ENCODE measurements around the gene KDM4B.
"Not testable (repeated sequence)": the region's sequence is repeated elsewhere in the genome, so short reads cannot be mapped to it uniquely, and the experiment has no call there.

The KDM4B gene

DNA sequence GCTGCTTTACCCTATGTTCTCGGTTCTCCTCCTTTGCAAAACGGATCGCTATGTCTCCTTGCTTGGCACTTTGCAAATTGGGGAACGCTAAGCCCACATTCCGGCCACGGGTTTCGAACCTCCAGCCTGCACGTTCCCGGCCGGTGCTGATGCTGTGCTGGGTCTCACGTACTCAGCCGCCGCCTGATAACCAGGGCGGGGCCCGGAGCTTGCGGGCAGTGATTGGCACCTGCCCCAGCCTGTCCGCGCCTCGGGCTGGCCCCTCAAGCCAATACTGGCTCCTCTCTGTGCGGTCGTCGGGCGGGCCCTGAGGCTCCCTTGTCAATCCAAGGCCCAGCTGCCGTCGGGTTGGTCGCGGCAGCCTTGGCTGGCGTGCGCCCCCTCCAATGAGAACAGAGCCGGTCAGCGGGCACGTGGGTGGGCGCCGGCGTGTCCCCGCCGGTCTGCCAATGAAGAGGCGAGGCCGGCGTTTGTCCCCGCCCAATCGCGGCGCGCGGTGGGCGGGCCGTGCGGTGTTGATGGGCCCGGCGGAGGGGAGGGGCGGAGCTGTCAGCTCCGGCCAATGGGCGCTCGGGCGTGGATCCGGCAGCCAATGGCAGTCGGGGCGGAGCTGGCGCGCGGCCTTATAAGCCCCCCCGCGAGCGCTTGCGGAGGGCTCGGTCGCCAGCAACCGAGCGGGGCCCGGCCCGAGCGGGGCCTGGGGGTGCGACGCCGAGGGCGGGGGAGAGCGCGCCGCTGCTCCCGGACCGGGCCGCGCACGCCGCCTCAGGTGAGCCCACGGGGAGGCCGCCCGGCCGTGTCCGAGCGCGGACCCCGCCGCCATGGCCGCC, at the start of gene KDM4B:
Gene KDM4B, plus strand, starts transcription at position 652 of the 830 bp plus-strand sequence. CDS start 63,778 bp downstream, outside the sequence.
- peak; percentile 95 to 97 for DNase-seq (ENCODE audit: low read depth in 2 of 2)

DNA sequence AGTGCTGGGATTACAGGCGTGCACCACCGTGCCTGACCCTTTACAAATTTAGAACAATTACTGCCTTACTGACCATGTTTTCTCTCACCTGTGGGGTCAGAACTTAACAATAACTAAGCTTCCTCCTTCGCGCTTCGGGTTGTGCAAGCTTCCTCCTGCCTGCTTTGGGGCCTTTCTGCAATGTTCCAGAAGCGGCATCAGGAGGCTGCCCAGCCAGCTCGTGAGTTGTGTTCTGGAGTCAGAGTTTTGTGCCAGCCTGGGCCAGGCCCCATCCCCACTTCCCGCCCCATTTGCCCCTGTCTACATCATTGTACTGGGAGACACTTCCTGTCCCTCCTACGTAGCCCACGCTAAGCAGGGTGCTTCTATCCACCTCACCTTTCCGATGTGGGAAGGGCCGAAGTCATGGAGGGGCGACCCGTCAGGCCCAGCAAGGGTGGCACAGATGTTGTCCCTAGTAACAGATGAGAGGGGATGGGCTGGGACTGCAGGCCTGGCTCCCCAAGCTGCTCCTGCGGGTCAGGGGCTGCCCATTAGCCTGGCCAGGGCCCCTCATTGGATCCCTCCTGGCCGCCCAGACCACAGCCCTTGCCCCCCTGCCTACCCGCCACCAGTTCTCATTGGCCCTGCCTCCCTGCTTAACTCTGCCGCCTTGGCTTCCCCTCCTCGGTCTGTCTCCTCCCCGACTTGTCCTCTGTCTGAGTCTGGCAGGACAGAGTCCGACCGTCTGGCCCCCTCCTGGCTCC, 46.2 kb upstream of the KDM4B start:
- DNase-seq (ENCODE audit: low read depth in 2 of 2), result no peak

DNA sequence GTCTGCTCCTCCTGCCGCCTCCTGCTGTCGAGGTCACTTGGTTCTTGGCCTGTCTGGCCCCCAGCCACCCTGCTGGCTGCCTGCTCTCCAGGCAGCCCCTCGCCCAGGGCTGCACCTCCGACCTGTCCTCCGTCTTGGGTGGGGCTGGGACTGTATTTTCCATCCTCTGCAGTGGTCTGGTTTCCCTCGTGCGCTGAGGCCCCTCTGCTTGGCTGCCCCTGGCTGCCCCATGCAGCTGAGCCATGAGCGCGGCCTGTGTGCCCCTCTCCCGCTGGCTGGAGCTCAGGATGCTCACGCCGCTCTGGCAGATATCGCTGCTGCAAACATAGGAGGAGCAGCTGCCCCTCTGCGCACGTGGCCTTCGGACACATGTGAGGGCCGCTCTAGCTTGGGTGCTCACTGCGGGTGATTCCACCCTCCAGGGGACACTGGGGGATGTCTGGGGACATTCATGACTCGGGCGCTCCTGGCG, 45.6 kb upstream of the KDM4B start:
- DNase-seq (ENCODE audit: low read depth in 2 of 2), result no peak

DNA sequence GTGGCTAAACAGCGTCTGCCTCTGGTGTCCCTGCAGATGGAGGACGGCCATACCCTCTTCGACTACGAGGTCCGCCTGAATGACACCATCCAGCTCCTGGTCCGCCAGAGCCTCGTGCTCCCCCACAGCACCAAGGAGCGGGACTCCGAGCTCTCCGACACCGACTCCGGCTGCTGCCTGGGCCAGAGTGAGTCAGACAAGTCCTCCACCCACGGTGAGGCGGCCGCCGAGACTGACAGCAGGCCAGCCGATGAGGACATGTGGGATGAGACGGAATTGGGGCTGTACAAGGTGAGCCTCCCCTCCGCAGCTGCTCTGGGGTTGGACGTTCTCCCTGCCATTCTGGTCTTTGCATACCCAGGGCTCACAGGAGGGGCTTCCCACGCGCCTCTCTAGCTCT, 39.7 kb upstream of the KDM4B start:
- no peak for DNase-seq (ENCODE audit: low read depth in 2 of 2)

DNA sequence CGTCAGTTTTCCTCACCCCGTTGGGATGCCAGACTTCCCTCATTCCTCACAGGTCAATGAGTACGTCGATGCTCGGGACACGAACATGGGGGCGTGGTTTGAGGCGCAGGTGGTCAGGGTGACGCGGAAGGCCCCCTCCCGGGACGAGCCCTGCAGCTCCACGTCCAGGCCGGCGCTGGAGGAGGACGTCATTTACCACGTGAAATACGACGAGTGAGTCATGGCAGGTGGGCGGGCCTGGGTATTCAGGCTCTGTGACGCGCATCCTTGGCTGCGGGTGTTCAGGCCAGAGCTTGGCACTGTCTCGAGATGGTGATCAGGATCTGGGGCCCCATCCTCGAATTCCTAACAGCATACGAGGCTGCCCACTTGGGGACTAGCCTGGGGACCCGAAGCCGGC, 38.2 kb upstream of the KDM4B start:
- DNase-seq (ENCODE audit: low read depth in 2 of 2), result no peak

DNA sequence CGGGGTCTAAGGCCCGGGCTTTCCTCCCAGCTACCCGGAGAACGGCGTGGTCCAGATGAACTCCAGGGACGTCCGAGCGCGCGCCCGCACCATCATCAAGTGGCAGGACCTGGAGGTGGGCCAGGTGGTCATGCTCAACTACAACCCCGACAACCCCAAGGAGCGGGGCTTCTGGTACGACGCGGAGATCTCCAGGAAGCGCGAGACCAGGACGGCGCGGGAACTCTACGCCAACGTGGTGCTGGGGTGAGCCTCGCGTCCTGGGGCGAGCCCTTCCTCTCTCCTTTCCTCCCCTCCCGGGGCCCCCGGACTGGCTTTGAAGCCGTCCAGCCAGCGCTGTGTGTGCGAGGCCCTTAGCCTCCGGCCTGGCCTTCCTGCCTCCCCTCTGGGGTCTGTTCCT, 36.2 kb upstream of the KDM4B start:
- DNase-seq (ENCODE audit: low read depth in 2 of 2), result no peak

DNA sequence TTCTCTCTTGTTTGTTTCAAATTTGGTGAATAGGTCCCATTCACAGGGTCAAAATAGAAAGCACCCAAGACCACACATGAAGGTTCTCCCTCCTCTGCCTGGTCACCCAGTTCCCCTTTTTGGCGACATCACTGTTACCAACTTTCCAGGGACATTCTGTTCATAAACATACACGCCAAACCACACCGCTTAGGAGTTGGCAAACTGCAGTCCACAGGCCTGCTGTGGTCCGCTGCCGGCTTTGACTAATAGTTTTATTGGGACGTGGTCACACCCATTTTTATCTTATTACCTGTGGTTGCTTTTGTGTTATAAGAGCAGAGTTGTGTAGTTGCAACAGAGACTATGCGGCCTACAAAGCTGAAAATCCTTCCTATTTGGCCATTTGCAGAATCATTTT, 35.4 kb upstream of the KDM4B start:
- no peak for DNase-seq (ENCODE audit: low read depth in 2 of 2)

DNA sequence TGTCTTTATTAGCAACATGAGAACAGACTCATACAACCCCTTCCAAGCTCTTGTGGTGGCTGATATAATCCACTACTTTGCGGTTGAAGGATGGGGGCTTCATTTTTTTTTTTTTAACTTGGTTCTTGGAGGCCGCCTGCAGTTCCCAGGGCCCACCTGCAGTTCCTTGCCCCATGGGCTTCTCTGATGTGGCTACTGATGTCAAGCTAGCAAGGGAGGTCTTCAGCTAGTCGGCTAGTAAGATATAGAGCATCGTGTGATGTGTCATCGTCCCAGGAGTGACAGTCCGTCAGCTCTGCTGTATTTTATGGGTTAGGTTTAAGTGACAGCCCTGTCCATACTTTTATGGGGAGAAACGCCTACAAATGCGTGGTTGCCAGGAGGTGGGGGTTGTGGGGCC, 33.5 kb upstream of the KDM4B start:
- no peak for DNase-seq (ENCODE audit: low read depth in 2 of 2)

DNA sequence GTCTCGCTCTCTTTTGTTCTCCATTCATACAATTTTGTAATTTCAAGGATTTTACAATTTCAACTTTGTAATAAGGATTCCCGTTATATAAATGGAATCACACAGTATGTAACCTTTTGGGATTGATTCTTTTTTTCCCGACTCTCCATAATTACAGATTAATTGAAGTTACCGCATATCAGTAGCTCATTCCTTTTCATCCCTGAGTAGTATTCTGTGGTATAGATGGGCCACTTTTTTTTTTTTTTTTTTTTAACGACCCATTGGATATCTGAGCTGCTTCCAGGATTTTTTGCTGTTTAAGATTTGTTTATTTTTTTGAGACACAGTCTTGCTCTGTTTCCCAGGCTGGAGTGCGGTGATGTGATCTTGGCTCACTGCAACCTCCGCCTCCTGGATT, 31.9 kb upstream of the KDM4B start:
- DNase-seq (ENCODE audit: low read depth in 2 of 2), result no peak

DNA sequence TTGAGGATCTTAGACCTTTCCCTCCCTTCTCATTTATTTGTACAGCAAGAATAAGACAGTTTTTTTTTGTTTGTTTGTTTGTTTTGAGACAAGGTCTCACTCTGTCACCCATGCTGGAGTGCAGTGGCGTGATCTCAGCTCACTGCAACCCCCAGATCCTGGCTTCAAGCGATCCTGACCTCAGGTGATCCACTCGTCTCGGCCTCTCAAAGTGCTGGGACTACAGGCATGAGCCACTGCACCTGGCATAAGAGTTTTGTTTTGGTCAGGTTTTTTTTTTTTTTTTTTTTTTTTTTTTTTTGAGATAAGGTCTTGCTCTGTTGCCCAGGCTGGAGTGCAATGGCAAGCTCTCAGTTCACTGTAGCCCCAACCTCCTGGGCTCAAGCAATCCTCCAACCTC, 30.5 kb upstream of the KDM4B start:
- not testable (repeated sequence) for DNase-seq (ENCODE audit: low read depth in 2 of 2)

DNA sequence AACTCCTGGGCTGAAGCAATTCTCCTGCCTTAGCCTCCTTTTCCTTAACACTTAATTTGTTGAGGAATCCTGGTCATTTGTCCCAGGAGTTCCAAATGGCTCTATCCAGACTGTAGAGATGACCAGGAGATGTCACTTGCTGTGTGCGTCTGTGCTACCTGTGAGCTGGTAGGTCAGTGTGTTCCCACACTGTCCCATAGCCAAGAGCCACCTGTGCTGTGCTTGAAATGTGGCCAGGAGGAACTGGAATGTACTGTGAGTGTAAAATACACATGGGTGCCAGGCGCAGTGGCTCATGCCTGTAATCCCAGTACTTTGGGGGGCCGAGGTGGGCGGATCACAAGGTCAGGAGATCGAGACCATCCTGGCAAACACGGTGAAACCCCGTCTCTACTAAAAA, 29.4 kb upstream of the KDM4B start:
- DNase-seq (ENCODE audit: low read depth in 2 of 2), result no peak

DNA sequence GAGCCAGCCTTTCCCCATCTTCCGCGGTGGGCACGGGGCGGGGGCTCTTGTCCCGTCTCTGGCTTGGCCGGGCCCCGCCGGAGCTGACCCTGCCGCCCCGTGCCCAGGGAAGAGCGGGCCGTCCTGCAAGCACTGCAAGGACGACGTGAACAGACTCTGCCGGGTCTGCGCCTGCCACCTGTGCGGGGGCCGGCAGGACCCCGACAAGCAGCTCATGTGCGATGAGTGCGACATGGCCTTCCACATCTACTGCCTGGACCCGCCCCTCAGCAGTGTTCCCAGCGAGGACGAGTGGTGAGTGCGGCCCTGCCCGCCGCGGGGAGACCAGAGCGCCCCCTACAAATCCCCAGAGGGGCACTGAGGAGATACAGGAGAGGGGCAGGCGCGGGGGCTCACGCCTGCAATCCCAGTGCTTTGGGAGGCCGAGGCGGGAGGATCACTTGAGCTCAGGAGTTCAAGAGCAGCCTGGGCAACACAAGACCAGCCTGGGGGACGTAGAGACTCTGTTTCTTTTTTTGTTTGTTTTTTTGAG, 27.2 kb upstream of the KDM4B start:
- DNase-seq (ENCODE audit: low read depth in 2 of 2), result not testable (repeated sequence)

DNA sequence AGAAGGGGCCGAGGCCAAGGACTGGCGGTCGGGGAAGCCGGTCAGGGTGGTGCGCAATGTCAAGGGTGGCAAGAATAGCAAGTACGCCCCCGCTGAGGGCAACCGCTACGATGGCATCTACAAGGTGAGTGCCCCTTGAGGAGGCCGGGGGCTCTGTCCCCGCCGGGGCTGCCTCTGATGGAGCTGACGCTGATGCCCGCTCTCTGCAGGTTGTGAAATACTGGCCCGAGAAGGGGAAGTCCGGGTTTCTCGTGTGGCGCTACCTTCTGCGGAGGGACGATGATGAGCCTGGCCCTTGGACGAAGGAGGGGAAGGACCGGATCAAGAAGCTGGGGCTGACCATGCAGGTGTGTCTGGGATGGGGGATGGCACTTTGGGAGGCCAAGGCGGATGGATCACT, 18.3 kb upstream of the KDM4B start:
- not testable (repeated sequence) for DNase-seq (ENCODE audit: low read depth in 2 of 2)

DNA sequence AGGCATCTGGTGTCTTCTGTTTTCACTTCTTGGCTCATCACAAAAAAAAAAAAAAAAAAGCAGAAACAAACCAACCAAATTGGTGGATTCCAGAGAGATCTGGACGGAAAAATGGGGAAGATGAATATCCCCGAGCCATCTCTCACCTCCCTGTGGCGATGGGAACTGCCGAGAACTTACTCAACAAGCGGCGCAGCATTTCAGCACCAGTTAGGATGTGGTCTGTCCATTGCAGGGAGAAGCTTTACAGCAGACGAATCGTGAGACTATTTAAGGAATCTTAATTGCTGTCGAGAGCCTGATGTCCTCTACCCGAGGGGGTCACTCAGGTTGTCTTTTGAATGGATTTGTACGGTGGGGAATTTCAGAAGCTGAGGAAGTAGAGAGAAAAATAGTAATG, 17.3 kb upstream of the KDM4B start:
- no peak for DNase-seq (ENCODE audit: low read depth in 2 of 2)

DNA sequence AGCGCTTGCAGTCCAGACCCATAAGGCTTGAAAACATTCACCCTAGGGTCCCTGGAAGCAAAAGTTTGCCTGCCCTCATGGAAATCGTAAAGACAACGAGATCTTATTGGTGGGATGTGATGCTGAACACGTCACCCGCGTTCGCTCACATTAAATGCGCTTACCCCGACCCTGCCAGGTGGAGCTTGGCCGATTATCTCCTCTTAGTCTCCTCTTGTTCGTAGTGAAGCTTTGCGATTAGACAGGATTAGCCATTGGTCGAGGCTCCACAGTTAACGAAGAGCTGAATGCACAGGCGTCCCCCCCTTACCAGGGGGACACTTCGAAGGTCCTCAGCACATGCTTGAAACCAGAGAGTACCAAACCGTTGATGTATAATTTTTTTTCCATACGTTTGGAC, 16.0 kb upstream of the KDM4B start:
- DNase-seq (ENCODE audit: low read depth in 2 of 2), result no peak

DNA sequence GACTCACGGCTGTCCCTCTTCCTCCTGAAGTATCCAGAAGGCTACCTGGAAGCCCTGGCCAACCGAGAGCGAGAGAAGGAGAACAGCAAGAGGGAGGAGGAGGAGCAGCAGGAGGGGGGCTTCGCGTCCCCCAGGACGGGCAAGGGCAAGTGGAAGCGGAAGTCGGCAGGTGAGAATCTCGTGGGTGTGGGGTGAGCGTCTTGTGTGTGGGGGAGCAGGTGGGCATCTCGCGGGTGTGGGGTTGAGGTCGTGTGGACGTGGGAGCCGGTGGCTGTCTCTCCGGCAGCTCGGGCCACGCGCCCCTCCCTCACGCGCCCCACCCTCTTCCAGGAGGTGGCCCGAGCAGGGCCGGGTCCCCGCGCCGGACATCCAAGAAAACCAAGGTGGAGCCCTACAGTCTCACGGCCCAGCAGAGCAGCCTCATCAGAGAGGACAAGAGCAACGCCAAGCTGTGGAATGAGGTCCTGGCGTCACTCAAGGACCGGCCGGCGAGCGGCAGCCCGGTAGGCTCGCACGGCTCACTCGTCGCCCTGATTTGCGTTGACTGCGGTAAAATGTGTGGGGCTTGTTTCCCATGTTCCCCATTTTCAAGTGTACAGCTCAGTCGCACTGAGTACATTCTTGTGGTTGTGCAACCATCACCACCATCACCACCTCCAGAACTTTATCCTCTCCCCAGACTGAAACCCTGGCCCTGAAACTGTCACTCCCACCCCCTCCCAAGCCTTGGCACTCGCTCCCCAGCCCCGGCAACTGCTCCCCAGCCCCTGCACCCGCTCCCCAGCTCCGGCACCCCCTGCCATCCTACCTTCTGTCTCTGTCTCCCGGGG, 14.4 kb upstream of the KDM4B start:
- not testable (repeated sequence) for DNase-seq (ENCODE audit: low read depth in 2 of 2)

DNA sequence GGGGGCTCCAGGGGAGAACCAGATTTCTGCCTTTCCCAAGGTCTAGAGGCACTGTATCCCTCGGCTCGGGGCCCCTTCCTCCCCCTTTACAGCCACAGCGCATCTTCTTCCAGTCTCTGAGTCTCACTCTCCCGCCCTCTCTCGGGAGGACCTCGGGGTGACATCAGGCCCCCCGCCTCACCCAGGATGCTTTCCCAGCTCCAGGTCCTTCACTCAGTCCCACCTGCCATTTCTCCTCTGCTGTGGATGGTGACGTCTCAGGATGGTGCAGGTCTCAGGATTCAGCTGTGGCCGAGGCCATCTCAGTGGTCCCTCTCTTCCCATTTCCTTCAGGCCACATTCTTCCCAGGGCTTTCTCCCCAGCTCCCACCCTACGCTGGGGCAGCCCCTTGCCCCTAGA, 13.6 kb upstream of the KDM4B start:
- DNase-seq (ENCODE audit: low read depth in 2 of 2), result no peak

DNA sequence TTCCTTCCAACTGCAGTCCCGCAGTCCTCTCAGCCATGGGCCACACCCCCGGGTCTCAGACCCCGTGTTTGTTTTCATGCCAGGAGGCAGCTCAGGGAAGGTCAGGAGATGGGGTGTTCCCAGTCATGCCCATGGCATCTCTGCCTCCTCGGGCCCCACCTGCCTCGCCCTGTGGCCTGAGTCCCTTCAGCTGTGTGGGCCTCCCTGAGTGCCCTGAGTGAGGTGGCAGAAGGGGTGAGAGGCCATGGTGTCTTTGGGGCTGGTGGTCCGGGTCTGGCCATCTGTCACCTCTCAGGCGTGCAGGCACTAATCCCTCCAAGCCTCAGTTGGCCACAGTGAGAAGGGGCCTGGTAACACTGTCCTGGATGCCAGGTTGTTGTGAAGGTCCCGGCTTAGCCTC, 10.9 kb upstream of the KDM4B start:
- no peak for DNase-seq (ENCODE audit: low read depth in 2 of 2)

DNA sequence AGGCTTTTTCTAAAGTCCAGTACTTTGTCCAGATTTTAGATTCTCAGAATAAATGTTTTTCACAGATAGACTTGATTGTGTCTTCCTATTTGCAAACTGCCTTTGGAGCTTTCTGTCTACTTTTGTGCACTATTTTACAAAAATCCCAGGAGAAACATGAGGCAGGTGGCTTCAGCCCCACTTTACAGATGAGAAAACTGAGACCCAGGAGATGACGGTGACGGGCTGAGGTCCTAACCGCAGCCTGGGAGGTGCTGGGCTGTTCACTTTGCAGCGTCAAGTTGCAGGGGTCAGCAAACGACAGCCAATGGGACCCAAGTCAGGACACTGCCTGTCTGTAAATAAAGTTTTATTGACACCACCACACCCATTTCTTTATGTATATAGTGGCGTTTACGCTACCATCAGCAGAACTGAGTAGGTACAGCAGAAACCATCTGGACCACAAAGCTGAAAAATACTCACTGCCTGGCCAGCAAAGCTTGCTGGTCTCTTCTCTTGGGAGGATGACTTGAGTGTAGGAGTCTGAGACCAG, 6.8 kb upstream of the KDM4B start:
- DNase-seq (ENCODE audit: low read depth in 2 of 2), result no peak

DNA sequence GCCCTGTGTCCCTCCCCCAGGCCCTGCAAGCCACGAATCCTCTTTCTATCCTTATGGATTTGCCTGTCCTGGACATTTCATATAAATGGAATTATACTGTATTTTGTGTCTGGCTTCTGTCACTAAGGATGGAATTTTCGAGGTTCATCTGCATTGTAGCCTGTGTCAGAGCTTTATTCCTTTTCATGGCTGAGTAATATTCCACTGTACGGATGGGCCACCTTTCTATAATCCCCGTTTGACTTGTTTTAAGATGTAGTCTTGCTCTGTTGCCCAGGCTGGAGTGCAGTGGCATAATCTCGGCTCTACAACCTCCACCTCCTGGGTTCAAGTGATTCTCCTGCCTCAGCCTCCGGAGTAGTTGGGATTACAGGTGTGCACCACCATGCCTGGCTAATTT, 3.9 kb upstream of the KDM4B start:
- DNase-seq (ENCODE audit: low read depth in 2 of 2), result no peak

DNA sequence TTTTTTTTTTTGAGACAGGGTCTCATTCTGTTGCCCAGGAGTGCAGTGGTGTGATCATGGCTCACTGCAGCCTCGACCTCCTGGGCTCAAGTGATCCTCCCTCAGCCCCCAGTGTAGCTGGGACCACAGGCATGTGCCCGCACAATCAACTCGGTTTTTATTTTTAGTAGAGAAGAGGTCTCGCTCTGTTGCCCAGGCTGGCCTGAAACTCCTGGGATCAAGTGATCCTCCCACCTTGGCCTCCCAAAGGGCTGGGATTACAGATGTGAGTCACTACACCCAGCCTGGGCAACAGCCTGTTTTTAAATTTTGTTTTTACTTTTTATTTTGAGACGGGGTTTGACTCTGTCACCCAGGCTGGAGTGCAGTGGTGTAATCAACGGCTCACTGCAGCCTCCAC, 2.3 kb upstream of the KDM4B start:
- DNase-seq (ENCODE audit: low read depth in 2 of 2), result no peak
